ENCODE measurements around the gene SRRM3. TPM values are rescaled to one million over a fixed set of nuclear protein-coding genes. Genes with fewer than 3 reads are reported as not detected.
"Not testable (repeated sequence)": the region's sequence is repeated elsewhere in the genome, so short reads cannot be mapped to it uniquely, and the experiment has no call there.

SRRM3 gene
- total RNA-seq, 1 experiment from 2014 or later = 1.3 TPM

- in situ Hi-C loops (cut with HindIII; ENCODE audit: low pct_unique_long_range_greater_than_20kb, low sequenced_read_pairs) = no loop called here
- no peak for DNase-seq (ENCODE audit: low read depth)
Observed at GRCh38 chr7:76222333-76222732, 20.6 kb downstream of the SRRM3 start.

DNA sequence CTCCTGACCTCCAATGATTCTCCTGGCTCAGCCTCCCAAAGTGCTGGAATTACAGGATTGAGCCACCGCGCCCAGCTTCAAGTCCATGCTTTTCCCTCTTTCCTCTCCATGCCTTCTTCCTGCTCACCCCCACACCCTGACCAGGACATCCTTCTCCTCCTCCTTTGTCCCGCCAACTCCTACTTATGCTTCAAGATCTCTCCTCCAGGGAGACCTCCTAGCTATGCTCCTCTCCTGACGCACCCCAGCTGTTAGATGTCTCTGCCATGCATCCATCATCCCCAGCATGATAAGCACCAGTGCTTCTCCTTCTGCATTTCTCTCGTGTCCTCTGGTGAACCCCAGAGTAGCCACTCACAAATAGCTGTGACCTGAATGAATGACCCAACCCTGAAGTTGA is 21.1 kb downstream of the SRRM3 start:
- DNase-seq (ENCODE audit: low read depth) = no peak
- in situ Hi-C loops (cut with HindIII; ENCODE audit: low pct_unique_long_range_greater_than_20kb, low sequenced_read_pairs) = no loop called here

DNA sequence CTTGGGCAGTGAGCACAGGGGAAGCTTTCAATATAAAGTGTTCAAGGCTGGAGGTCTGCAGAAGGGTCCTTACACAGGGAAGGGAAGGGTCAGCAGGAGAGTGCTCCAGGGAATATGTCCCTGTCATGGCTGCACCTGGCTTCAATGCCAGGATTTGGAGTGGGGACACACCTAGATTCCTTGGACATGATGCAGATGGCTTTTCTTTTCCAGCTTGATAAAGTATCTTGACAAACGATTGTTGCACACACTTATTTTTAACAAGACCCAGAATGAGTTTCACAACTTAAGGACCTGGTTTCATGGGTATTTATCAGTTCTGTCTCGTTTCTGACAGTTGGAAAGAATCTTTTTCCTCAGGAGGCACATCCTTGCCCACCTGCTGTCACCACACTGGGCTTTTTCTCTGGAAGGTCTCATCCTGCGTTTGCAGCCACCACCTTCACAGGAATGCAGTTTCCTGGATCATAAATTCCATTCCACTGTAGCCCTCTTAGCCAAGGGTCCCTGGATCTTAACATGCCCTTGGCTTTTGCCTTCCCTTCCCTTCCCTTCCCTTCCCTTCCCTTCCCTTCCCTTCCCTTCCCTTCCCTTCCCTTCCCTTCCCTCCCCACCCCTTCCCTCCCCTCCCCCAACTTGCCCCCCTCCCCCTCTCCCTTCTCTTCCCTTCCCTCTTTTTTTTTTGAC is 21.7 kb downstream of the SRRM3 start:
- in situ Hi-C loops (cut with HindIII; ENCODE audit: low pct_unique_long_range_greater_than_20kb, low sequenced_read_pairs) = no loop called here
- no peak for DNase-seq (ENCODE audit: low read depth)

DNA sequence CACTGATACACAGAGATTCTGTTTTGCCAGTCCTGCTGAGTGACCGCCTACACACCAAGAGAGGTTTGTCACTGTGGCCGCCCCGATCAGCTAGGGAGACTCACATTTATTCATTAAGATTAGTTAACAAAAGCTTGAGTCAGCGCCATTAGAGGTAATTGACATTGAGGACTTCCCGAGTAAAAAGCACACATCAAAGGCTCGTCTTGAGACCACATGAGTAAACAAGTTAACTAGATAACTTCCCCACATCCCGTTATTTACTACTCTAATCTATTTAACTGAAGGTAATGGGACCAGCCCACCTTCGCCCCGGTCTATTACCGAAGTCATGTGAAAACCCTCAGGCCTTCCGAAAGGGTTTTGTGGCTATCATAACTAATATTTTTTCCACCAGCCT is 23.0 kb downstream of the SRRM3 start:
- in situ Hi-C loops (cut with HindIII; ENCODE audit: low pct_unique_long_range_greater_than_20kb, low sequenced_read_pairs) = no loop called here
- DNase-seq (ENCODE audit: low read depth) = no peak

GRCh38 chr7:76225379-76225778 is 23.7 kb downstream of the SRRM3 start:
- in situ Hi-C loops (cut with HindIII; ENCODE audit: low pct_unique_long_range_greater_than_20kb, low sequenced_read_pairs) = no loop called here
- peak; percentile 28 for DNase-seq (ENCODE audit: low read depth)

GRCh38 chr7:76225951-76226350 is 24.3 kb downstream of the SRRM3 start:
- DNase-seq (ENCODE audit: low read depth) = no peak
- in situ Hi-C loops (cut with HindIII; ENCODE audit: low pct_unique_long_range_greater_than_20kb, low sequenced_read_pairs) = no loop called here

DNA sequence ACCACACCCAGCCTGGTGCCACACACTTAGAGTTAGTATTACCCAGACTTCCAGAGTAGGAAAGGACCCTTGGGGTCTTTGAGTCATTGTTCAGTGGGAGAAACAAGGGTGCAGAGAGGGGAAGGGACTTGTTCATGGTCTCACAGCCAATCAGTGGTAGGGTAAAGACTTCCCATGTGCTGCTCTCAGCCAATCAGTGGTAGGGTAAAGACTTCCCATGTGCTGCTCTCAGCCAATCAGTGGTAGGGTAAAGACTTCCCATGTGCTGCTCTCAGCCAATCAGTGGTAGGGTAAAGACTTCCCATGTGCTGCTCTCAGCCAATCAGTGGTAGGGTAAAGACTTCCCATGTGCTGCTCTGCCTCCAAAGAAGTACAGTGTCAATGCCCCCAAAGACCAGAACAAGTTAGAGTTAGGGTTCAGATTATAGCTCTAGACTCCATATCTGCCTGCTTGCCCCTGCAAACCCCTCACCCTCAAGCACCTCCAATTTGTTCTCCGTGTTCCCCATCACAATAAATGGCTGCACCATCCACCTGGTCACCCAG is 25.3 kb downstream of the SRRM3 start:
- DNase-seq (ENCODE audit: low read depth); in situ Hi-C loops (cut with HindIII; ENCODE audit: low pct_unique_long_range_greater_than_20kb, low sequenced_read_pairs): not testable (repeated sequence)

DNA sequence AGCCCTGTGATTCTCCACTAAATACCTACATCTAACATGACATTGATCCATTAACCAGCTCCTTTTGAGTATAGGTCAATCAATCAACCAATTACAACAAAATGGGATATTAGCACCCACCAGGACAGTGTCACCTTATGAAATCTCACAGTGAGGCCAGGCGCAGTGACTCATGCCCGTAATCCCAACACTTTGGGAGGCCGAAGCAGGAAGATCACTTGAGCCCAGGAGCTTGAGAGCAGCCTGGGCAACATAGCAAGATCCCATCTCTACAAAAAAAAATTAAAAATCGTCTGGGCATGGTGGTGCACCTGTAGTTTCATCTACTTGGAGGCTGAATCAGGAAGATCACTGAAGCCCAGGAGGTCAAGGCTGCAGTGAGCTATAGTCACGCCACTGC is 28.5 kb downstream of the SRRM3 start:
- DNase-seq (ENCODE audit: low read depth) = no peak
- in situ Hi-C loops (cut with HindIII; ENCODE audit: low pct_unique_long_range_greater_than_20kb, low sequenced_read_pairs) = no loop called here

DNA sequence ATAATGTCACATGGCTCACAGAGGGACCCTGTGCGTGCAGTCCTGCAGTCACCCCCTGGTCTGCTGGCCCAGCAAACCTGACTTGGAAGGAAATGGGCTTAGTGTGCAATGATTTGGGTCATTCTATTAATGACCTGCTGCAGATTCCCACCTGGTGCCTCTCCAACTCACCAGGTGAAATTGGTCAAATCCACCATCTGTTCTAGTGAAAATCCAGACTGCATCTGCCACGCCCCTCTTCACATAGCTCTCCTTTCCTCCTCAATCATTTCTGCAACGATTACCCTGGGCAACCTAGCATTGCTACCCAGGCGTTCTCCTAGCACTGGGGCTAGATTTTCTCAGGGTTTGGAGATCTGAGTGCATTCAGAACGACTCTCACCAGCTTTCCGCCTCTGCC is 29.4 kb downstream of the SRRM3 start:
- no peak for DNase-seq (ENCODE audit: low read depth)
- in situ Hi-C loops (cut with HindIII; ENCODE audit: low pct_unique_long_range_greater_than_20kb, low sequenced_read_pairs) = no loop called here

- in situ Hi-C loops (cut with HindIII; ENCODE audit: low pct_unique_long_range_greater_than_20kb, low sequenced_read_pairs) = no loop called here
- DNase-seq (ENCODE audit: low read depth) = no peak
Observed at GRCh38 chr7:76231583-76231982, 29.9 kb downstream of the SRRM3 start.

- in situ Hi-C loops (cut with HindIII; ENCODE audit: low pct_unique_long_range_greater_than_20kb, low sequenced_read_pairs) = no loop called here
- no peak for DNase-seq (ENCODE audit: low read depth)
Observed at GRCh38 chr7:76232698-76233097, 31.0 kb downstream of the SRRM3 start.

- DNase-seq (ENCODE audit: low read depth) = no peak
- in situ Hi-C loops (cut with HindIII; ENCODE audit: low pct_unique_long_range_greater_than_20kb, low sequenced_read_pairs) = no loop called here
Observed at GRCh38 chr7:76233538-76234281, 32.0 kb downstream of the SRRM3 start.

DNA sequence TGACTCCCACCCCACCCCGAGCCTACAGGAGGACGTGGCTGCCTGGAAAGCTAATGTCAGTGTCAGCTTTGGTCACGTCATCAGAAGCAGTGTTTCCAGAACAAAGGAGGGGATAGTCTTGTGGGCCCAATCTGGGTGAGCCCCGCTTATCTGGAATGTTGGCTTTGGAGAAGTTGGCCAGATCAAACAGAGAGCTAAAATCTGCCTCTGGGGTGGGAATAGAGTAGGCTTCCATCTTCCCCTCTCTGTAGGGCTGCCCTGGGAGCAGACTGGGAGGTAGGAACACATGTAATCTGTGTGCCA is 32.5 kb downstream of the SRRM3 start:
- DNase-seq (ENCODE audit: low read depth) = no peak
- in situ Hi-C loops (cut with HindIII; ENCODE audit: low pct_unique_long_range_greater_than_20kb, low sequenced_read_pairs) = no loop called here

DNA sequence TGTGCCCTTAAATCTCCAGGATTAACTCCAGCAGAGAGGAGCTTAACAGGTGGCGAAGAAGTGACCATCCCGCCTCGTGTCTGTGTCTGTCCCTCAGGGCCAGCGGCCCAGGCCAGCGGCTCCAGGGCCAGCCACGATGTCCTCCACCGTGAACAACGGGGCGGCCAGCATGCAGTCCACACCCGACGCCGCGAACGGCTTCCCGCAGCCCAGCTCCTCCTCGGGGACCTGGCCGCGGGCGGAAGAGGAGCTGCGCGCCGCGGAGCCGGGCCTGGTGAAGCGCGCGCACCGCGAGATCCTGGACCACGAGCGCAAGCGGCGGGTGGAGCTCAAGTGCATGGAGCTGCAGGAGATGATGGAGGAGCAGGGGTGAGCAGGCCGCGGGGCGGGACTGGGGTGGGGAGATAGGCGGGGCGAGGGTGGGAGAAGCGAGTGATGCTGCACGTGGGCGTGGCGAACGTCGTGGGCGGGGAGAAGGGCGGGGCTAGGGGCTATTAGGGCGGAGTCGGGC is 33.3 kb downstream of the SRRM3 start:
- in situ Hi-C loops (cut with HindIII; ENCODE audit: low pct_unique_long_range_greater_than_20kb, low sequenced_read_pairs) = no loop called here
- DNase-seq (ENCODE audit: low read depth) = peak; percentile 83

- peak; percentile 52 for DNase-seq (ENCODE audit: low read depth)
Observed at GRCh38 chr7:76236224-76236623, 34.5 kb downstream of the SRRM3 start.

DNA sequence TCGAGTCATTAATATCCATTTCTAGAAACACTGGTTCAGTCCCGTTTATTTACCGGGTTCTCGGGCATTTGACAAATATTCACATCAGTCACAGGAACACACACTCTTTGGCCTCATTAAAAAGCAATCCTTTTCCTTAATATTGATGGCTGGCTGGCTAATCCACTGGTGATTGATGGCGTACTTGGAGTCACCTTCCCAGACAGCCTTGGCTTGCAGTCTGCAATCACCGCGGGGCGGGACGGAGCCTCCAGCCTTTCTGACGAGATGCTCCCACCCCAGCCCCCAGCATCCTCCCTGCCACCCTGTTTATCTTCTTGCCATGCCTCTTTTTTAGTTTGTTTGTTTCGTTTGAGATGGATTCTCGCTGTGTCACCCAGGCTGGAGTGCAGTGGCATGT is 36.6 kb downstream of the SRRM3 start:
- in situ Hi-C loops (cut with HindIII; ENCODE audit: low pct_unique_long_range_greater_than_20kb, low sequenced_read_pairs) = no loop called here
- DNase-seq (ENCODE audit: low read depth) = no peak

More at GRCh38 chr7:76236224-76236623, 34.5 kb downstream of the SRRM3 start:
- in situ Hi-C loops (cut with HindIII; ENCODE audit: low pct_unique_long_range_greater_than_20kb, low sequenced_read_pairs) = no loop called here

GRCh38 chr7:76241141-76241540 is 39.4 kb downstream of the SRRM3 start:
- in situ Hi-C loops (cut with HindIII; ENCODE audit: low pct_unique_long_range_greater_than_20kb, low sequenced_read_pairs) = no loop called here
- no peak for DNase-seq (ENCODE audit: low read depth)

DNA sequence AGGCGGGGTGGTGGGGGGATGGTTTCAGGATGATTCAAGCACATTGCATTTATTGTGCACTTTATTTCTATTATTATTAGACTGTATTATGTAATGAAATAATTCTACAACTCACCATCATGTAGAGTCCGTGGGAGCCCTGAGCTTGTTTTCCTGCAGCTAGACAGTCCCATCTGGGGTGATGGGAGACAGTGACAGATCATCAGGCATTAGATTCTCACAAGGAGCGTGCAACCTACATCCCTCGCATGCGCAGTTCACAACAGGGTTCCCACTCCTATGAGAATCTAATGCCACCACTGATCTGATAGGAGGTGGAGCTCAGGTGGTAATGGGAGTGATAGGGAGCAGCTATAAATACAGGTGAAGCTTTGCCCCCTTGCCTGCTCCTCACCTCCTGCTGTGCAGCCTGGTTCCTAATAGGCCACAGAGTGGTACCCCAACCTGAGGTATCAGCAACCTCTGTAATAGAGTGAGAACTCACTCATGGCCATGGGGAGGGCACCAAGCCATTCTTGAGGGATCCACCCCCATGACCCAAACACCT is 40.9 kb downstream of the SRRM3 start:
- DNase-seq (ENCODE audit: low read depth); in situ Hi-C loops (cut with HindIII; ENCODE audit: low pct_unique_long_range_greater_than_20kb, low sequenced_read_pairs): not testable (repeated sequence)

GRCh38 chr7:76244781-76245391 is 43.2 kb downstream of the SRRM3 start:
- in situ Hi-C loops (cut with HindIII; ENCODE audit: low pct_unique_long_range_greater_than_20kb, low sequenced_read_pairs) = no loop called here
- no peak for DNase-seq (ENCODE audit: low read depth)

Data from Caki2 (cell line).